HG02870 (cell line): ENCODE measurements around the gene ATN1.
"Not testable (repeated sequence)": the region's sequence is repeated elsewhere in the genome, so short reads cannot be mapped to it uniquely, and the experiment has no call there.

Source experiments
- ATAC-seq: cut with Tn5 transposase; IDR thresholded peaks from one replicate; pipeline ENCODE4 v1.9.1; 2021; ENCODE audit warnings: mild to moderate bottlenecking, moderate library complexity; ENCODE audit not compliant: unreplicated experiment

ATN1 gene

GRCh38 chr12:6927379-6928021 is at the start of gene ATN1:
ATN1 (plus strand) TSS chr12:6927959; CDS start chr12:6934002, 6,043 bp downstream.
- ATAC-seq, result no peak

- not testable (repeated sequence) for ATAC-seq
Measured at GRCh38 chr12:6879824-6880223, 47.9 kb upstream of the ATN1 start.

- no peak for ATAC-seq
Measured at GRCh38 chr12:6883252-6883651, 44.5 kb upstream of the ATN1 start.

- ATAC-seq, result no peak
Measured at GRCh38 chr12:6883683-6884082, 44.1 kb upstream of the ATN1 start.

- ATAC-seq, result no peak
Measured at GRCh38 chr12:6884539-6884938, 43.2 kb upstream of the ATN1 start.

GRCh38 chr12:6886206-6886999 is 41.4 kb upstream of the ATN1 start:
- not testable (repeated sequence) for ATAC-seq

- no peak for ATAC-seq
Measured at GRCh38 chr12:6887460-6887859, 40.3 kb upstream of the ATN1 start.

- no peak for ATAC-seq
Measured at GRCh38 chr12:6888360-6888759, 39.4 kb upstream of the ATN1 start.

GRCh38 chr12:6888794-6889193 is 39.0 kb upstream of the ATN1 start:
- not testable (repeated sequence) for ATAC-seq

GRCh38 chr12:6889775-6890573 is 37.8 kb upstream of the ATN1 start:
- ATAC-seq, result not testable (repeated sequence)

GRCh38 chr12:6890789-6891645 is 36.7 kb upstream of the ATN1 start:
- ATAC-seq, result peak; percentile 86

GRCh38 chr12:6891646-6892001 is 36.1 kb upstream of the ATN1 start:
- ATAC-seq, result peak; percentile 8

- not testable (repeated sequence) for ATAC-seq
Measured at GRCh38 chr12:6892683-6893082, 35.1 kb upstream of the ATN1 start.

- no peak for ATAC-seq
Measured at GRCh38 chr12:6894321-6894720, 33.4 kb upstream of the ATN1 start.

- no peak for ATAC-seq
Measured at GRCh38 chr12:6896846-6897435, 30.8 kb upstream of the ATN1 start.

- no peak for ATAC-seq
Measured at GRCh38 chr12:6899427-6899826, 28.3 kb upstream of the ATN1 start.

- ATAC-seq, result no peak
Measured at GRCh38 chr12:6899837-6900519, 27.8 kb upstream of the ATN1 start.

- no peak for ATAC-seq
Measured at GRCh38 chr12:6902448-6902847, 25.3 kb upstream of the ATN1 start.

GRCh38 chr12:6903722-6904121 is 24.0 kb upstream of the ATN1 start:
- no peak for ATAC-seq
